Fibroblast of villous mesenchyme (primary cell): ENCODE results near the gene DNAJC19. TPM values are rescaled to one million over a fixed set of nuclear protein-coding genes. Genes with fewer than 3 reads are reported as not detected.

Experiments
- DNase-seq: peaks from one replicate; pipeline ENCODE4 v3.0.0-alpha.2; 2010; ENCODE audit warnings: low read depth
- H3K4me3 ChIP-seq: 2 replicates; pipeline ENCODE4 v1.5.1; 2011; ENCODE audit warnings: low read depth, mild to moderate bottlenecking, low read length
- total RNA-seq: library from RNA; depleted of rRNA; stranded (reverse); fragments of >200 nt; gene quantifications from 2 replicates; pipeline ENCODE4 v1.2.3, GENCODE V29; 2012
- TF ChIP-seq, protein P1 (sequence below): IDR thresholded peaks from 2 replicates; pipeline ENCODE4 v1.5.1; 2012; ENCODE audit warnings: low read depth, mild to moderate bottlenecking, low read length; ENCODE audit not compliant: insufficient read depth

DNAJC19 gene
- total RNA-seq, 1 donor: 42.3 TPM

DNA sequence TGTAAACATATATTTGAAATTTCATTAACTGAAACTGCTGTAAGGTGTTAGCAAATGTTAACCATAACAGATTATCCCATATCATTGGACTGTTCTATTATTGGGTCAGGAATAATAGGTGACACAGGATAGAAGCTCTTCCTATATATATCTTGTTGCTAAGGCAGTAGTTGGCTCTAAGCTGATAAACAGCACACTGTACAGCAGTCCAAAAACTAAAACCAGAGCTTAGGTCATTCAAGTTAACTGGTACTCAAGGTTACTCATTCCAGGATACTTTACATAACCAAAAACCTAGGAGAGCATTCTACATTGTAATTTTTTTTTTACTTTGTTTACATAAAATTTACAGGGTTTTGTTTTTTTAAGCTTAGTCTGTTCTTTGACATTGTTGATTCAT lies 8.9 kb downstream of the DNAJC19 start:
- peak; percentile 17 for DNase-seq
- TF ChIP-seq, protein P1, sequence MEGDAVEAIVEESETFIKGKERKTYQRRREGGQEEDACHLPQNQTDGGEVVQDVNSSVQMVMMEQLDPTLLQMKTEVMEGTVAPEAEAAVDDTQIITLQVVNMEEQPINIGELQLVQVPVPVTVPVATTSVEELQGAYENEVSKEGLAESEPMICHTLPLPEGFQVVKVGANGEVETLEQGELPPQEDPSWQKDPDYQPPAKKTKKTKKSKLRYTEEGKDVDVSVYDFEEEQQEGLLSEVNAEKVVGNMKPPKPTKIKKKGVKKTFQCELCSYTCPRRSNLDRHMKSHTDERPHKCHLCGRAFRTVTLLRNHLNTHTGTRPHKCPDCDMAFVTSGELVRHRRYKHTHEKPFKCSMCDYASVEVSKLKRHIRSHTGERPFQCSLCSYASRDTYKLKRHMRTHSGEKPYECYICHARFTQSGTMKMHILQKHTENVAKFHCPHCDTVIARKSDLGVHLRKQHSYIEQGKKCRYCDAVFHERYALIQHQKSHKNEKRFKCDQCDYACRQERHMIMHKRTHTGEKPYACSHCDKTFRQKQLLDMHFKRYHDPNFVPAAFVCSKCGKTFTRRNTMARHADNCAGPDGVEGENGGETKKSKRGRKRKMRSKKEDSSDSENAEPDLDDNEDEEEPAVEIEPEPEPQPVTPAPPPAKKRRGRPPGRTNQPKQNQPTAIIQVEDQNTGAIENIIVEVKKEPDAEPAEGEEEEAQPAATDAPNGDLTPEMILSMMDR: no peak

DNA sequence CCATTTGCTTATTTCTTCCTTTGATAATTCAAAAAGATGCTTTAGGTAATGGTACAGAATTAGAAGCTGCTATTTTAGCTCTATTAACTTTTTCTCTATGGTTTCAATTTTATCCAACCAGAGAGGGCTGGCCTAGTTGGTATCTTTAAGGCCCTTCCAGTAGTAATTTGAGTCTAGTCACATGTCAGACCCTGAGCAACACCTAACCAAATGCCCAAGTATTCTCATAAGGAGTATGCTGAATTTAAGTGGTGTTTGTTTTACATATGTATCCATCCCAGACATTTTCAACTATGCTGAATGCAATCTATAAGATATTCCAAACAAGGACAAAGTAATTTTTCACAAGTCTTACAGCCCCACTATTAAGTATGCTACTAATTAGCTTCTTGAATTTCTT lies 9.6 kb downstream of the DNAJC19 start:
- DNase-seq: no peak

More for the DNA sequence above, 8.9 kb downstream of the DNAJC19 start:
- no peak overlapping the region for H3K4me3 ChIP-seq

DNA sequence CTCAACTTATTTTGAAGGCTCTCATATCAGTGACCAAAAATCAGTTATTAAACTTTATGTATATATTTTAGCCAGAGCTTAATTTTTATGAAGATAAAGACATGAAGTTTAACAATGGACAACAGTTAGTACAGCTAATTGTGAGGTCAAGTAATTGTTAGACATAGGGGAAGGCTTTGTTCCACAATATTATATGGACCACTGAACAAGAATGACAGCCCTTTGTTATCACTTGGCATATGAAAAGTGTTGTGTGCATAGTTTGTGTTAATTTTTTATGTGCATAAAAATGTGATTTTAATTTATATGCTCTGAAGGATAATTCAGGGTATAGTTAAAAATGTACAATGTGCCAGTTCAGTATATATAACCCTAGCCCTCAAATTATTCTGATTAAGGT lies 12.0 kb downstream of the DNAJC19 start:
- TF ChIP-seq, protein P1: no peak
- H3K4me3 ChIP-seq: no peak overlapping the region
- DNase-seq: no peak

More for the DNA sequence above, 9.6 kb downstream of the DNAJC19 start:
- no peak overlapping the region for H3K4me3 ChIP-seq
- TF ChIP-seq, protein P1: no peak

DNA sequence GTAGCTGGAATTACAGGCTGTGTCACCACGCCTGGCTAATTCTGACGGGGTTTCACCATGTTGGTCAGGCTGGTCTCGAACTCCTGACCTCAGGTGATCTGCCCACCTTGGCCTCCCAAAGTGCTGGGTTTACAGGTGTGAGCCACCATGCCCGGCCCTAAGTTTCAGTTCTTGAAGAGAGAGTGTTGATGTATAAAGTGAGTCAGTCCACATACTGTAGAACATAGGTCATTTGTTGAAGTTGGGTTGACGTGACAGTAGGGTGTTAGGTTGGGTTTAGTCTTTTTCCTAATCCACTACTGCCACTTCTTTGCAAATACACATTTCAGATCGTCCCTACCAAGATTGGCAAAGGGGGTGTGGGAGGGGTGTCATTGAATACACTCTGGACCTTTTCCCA lies 15.2 kb downstream of the DNAJC19 start:
- no peak for DNase-seq
- TF ChIP-seq, protein P1: no peak
- no peak overlapping the region for H3K4me3 ChIP-seq

DNA sequence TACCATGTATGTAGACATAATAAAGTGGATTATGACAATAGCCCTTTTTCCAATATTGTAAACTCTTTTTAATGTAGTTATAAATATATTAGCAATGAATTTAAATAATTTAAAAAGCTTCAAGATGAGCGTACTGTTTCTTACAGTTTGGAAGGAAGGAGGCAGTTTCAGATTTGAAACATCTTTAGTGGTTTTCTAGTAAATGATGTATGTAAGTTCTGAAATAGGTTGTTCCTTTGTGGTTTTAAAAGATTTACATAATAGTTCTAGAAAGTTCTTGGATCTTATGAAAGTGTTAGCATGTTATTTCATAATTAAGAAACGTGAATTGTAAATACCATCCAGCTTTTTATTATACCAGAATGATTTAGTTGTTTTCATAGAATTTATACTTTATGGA lies 16.0 kb downstream of the DNAJC19 start:
- no peak overlapping the region for H3K4me3 ChIP-seq
- DNase-seq: no peak
- TF ChIP-seq, protein P1: no peak

DNA sequence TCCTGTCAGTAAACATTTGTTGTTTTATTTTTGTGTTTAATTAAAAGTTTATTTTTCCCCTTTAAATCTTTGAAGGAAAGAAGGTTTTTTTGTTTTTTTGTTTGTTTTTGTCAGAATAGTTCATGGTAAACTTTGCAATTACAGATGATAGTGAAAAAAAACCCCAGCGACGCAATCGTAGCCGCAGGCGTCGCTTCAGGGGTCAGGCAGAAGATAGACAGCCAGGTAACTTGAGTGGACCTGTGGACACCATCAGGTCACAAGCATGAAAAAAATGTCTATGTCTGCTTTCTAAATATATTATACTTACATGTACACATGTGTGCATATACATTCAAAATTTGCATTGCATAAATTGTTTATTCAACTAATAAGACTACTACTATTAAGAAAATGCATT lies 18.6 kb downstream of the DNAJC19 start:
- no peak overlapping the region for H3K4me3 ChIP-seq
- TF ChIP-seq, protein P1: no peak
- DNase-seq: no peak

DNA sequence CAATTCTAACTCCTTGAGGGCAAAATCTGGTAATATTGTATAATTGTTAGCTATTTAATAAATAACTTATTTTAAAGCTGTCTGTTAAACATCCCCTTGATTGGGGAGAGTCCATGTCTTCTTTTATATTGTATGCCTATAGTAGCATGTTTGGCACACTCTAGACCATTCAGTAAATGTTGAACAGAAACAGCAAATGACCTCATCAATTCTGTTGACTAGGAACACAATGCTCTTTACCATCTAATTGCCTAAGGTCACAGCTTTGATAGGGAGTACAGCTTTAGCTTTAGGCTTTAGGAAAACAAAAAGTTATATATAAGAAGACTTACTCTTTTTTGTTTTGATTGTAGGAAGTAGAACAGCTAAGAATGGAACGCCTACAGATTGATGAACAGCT lies 27.0 kb downstream of the DNAJC19 start:
- H3K4me3 ChIP-seq: no peak overlapping the region
- TF ChIP-seq, protein P1: no peak
- no peak for DNase-seq
